Measurements from ENCODE around the gene CD58. TPM values are rescaled to one million over a fixed set of nuclear protein-coding genes. Genes with fewer than 3 reads are reported as not detected.
A peak's percentile ranks its signal among the peaks of the same experiment; 100 is the strongest.

Gene CD58
- total RNA-seq, 2 donors from 2014 or later: 30.0 to 34.1 TPM

DNA sequence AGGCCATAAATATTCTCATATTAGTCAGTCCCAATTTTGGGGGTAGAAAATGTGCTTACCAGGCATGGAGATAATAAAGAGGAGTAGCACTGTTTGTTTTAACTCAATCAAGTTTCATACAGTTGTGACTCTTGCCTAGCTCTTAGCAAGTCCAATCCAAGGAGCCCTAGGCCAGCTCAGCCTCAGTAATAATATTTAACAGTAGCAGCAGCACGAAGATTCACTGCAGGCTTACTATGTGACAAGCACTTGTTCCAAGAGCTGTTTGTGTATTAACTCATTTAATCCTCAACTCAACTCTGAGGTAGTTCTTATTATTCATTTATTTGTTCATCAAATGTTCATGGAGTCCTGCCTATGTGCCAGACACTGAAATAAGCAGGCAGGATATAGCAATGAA is 12.3 kb downstream of the CD58 start:
- ATAC-seq (no peak), DNase-seq (no peak)
- intact Hi-C loops (cut with DNase I, micrococcal nuclease): loop anchor here in 1 of 2 donors (5.0 kb wide), 1 partner anchor 51 kb away; no protein-coding TSS in a partner anchor

DNA sequence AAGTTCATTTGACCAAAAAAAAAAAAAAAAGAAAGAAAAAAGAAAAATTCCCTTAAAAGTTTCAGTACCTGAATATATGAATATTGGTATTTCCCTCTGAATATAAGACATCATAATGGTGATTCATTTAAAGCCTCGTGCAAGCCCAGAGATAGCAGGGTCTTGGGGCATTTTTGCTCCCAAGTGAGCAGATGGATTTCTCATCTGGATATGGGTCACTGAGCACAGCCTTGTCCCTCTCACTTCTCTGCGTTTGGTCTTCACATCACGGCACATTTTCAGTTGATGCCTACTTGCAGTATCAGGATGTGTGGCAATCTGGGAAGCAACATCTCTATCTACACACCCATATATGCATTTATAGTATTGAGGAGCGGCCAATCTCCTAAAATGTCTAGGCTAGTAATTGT is 12.7 kb downstream of the CD58 start:
- ATAC-seq: no peak
- intact Hi-C loops (cut with DNase I, micrococcal nuclease): loop anchor here in 1 of 2 donors (5.0 kb wide), 1 partner anchor 51 kb away; no protein-coding TSS in a partner anchor
- no peak for DNase-seq

DNA sequence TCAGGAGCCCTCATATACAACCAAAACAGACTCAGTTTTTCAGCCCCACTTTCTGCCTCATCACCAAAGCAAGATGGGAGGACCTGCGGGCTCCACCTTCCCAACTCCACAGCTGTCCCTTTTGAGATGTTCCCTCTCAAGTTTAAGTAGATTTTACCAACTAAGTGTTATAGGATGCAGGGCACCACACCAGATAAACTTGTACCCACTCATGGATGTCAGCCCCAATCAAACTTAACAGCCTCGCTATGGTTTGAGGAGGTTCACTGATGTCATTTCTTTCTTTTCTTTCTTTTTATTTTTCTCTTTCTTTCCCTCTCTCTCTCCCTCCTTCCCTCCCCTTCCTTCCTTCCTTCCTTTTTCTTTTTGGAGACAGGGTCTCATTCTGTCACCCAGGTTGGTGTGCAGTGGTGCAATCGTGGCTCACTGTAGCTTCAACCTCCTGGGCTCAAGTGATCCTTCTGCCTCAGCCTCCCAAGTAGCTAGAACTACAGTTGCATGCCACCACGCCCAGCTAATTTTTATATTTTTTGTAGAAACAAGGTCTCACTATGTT is 13.4 kb downstream of the CD58 start:
- intact Hi-C loops (cut with DNase I, micrococcal nuclease): loop anchor here in 1 of 2 donors (5.0 kb wide), 1 partner anchor 50 kb away; no protein-coding TSS in a partner anchor
- no peak for ATAC-seq
- no peak for DNase-seq

DNA sequence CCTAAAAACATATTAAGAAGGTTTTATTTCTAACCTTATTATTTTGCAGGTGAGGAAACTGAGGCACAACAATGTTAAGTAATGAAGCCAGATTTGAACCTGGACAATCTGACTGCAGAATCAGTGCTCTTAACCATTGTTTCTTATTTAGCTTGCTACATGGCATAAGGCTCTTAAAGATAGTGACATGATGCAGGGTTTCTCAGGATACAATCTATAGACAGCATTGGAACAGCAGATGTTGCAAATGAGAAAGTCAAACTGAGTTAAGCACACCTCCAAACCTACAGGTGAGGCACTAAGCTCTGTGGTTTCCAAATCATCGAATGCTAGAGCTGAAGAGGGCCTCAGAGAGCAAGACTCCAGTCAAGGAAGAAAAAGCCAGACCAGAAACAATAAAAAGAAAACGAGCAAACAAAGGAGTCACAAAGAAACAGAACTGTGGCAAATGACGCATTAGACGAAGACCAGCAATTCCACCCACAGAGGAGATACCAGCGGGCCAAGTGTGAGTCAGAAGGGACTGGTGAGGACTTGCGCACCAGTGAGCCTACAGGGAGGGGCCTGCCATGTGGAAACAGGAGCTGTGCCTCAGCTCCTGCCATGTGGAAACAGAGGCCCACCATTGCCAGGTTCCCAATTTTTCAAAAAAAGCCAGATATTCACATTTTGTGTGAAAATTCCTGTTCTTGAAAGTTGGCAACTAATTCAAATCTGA is 14.4 kb downstream of the CD58 start:
- DNase-seq: peak; percentile 66 to 90

DNA sequence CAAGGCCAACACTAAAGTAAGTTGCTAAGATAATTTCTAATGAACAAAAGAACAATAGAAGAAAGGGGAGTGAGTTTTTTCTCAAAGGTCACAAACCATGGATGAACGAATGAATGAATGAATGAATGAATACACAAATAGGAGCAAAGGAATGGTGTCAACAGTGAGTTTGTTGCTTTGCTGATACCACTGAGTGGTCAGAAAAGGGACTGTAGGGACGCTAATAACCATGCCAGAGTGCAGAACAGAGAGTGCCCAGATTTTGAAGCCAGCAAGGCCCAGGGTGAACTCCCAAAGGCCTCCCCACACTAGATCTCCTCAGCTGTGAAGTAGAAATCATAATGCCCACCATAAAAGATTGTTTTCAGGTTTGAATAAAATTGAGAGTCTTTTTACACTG is 15.9 kb downstream of the CD58 start:
- DNase-seq (no peak), ATAC-seq (no peak)
- intact Hi-C loops (cut with DNase I, micrococcal nuclease): loop anchor here in 1 of 2 donors (5.0 kb wide), 1 partner anchor 48 kb away; no protein-coding TSS in a partner anchor

More for the DNA sequence above, 14.4 kb downstream of the CD58 start:
- ATAC-seq: peak; percentile 95
- intact Hi-C loops (cut with DNase I, micrococcal nuclease): loop anchor here in 1 of 2 donors (5.0 kb wide), 1 partner anchor 49 kb away; no protein-coding TSS in a partner anchor

DNA sequence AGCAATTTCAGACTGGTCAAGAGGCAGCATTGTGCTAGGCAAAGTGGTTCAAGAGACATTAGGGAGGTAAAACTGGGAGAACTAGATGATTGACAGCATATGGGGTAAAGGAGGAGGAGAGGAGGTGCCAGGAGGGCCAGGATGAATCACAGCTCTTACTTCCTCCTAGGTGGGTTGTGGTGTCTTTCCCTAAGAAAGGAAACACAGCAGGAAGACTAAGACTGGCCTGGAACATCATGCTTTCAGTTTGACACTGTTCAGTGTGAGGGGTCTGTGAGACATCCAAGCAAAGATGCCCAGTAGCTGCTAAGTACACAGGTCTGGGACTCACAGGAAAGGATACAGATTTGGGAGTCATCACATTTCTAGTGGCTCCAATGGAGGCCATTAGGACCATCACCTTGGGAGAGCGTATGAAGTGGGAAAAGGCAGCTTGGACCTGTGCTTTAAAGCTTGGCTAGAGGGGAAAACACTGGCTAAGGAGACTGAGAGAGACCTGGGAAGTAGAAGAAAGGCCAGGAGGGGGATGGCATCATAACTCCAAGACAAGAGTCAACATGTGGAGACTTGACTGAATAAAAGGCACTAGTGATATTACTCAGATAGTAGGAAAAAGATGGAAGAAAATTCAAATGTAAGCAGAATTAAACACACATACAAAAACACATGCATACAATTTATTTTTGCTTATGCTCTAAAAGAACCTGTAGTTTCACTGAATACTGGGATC is 17.3 kb downstream of the CD58 start:
- DNase-seq (no peak), ATAC-seq (peak; percentile 28)
- intact Hi-C loops (cut with DNase I, micrococcal nuclease): no loop called here

DNA sequence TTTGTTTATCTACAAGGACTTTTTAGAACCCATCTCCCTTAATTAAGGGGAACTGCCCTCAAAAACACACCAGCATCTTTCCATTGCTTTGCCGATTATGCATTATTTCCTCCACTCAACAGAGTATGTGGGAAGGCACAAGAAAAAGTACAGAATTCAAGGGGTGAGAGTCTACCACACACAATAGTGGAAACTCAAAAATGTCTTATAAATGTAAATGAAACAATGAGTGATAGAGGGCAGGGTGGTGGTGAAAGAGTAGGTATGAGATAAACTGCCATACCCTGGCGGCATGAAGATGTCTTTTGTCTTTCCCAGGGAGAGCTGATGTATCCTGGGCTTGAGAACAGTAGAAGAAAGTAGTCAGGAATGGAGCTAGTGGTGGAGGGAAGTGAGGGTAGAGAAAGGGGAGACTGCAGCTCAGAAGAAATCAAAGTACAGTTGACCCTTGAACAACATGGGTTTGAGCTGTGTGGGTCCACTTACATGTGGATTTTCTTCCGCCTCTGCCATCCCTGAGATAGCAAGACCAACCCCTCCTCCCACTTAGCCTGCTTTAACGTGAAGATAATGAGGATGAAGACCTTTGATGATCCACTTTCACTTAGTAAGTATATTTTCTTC is 24.4 kb downstream of the CD58 start:
- intact Hi-C loops (cut with DNase I, micrococcal nuclease): no loop called here
- ATAC-seq: no peak
- no peak for DNase-seq

DNA sequence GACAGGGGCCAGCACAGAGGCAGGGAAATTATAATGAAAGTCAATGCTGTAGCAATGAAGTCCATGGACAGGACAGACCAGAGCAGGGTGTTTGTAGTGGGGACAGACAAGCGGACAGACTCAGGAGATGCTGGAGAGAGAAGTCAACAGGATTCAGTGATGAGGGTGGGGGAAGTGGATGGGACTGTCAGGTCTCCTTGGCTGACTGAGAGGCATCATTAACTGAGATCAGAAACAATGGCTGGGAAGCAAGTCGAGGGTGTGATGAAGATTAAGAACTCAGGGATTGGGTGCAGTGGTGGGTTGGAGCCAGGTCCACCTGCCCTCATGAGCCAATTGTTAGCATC is 25.5 kb downstream of the CD58 start:
- intact Hi-C loops (cut with DNase I, micrococcal nuclease): no loop called here
- DNase-seq (no peak), ATAC-seq (no peak)

DNA sequence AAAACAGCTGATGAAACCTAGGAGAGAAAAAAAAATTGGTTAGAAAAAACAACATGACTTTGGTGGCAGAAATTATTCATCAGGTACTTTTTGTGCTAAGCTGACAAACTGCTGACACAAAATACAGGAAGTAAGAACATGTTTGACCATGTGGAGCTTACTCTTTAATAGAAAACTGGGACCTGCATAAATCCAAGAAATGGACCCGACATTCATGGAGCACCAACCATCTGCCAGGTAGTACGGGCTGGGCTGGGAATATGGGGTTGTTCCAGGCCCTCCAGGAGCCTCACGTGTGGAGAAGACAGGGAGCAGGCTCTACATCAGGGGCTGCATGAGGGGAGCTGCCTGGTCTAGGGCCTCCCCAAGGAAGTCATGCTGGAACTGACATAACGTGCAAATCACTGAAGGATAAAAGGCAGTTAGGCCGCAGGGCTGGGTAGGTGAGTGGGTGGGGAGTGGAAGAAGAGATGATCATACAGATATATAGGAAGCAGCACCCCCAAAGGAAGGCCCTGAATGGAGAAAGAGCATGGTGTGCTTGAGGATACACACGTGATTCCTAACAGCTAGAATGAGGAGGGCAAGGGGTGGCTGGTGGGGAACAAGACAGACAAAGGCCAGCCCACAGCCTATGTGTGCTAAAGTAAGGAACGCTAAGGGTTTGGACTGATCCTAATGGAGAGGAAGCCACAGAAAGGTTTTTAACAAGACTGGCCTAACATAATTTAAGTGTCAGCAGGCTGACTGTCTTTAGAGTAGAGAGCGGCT is 26.1 kb downstream of the CD58 start:
- intact Hi-C loops (cut with DNase I, micrococcal nuclease): no loop called here
- ATAC-seq (no peak), DNase-seq (no peak)

DNA sequence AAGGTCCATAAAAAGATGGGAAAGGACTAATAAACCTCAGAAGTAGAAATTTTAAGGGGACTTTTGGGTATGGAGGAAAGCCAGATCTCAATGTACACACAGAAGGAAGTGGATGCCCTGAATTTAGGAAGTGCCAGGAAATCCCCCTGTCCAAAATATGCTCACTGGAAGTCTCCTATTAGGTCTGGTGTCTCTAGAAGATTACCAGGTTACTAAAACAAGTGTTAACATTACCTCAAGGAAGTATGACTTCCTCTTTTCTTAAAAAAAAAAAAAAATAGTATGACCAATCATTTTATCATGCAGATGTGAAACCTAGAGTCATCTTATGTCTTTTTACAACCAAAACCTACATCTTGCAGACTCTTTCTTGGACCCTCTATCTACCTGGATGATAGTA is 30.7 kb downstream of the CD58 start:
- intact Hi-C loops (cut with DNase I, micrococcal nuclease): no loop called here
- ATAC-seq (no peak), DNase-seq (no peak)

DNA sequence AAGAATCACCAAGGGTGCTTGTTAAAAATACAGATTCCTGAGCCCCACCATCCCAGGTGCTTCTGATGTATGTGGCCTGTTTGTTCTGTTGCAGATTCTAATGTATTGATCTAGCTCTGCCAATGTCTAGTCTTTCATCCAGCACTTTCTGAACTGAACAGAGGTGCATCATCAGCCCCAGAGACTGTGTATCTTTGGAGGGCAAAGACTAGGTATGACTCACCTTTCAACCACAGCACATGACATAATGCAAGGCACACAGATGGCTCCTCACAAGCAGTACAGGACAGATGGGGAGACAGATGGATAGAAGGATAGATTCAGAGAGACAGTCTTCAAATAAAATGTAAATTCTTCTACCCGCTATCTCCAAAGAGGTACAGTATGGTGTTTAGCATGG is 32.3 kb downstream of the CD58 start:
- intact Hi-C loops (cut with DNase I, micrococcal nuclease): no loop called here
- ATAC-seq: peak; percentile 89
- no peak for DNase-seq

DNA sequence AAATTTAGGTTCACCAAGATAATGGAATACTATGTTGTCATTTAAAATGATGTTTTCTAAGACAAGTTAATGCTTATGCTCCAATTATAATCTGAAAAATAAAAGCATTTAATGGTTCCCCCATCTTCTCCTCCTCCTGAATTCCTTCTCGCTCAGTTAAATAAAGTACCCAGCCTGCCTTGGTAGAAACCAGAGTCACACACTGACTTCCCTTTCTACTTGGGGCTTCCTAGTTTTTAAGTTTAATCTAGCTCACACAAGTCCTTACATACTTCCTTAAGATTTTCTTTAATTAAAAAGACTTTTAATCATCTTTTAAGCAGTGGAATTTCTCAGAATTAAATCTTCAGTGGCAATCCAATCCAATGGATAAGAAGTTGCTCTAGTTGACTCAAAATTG is 32.9 kb downstream of the CD58 start:
- DNase-seq (no peak), ATAC-seq (no peak)
- intact Hi-C loops (cut with DNase I, micrococcal nuclease): no loop called here

DNA sequence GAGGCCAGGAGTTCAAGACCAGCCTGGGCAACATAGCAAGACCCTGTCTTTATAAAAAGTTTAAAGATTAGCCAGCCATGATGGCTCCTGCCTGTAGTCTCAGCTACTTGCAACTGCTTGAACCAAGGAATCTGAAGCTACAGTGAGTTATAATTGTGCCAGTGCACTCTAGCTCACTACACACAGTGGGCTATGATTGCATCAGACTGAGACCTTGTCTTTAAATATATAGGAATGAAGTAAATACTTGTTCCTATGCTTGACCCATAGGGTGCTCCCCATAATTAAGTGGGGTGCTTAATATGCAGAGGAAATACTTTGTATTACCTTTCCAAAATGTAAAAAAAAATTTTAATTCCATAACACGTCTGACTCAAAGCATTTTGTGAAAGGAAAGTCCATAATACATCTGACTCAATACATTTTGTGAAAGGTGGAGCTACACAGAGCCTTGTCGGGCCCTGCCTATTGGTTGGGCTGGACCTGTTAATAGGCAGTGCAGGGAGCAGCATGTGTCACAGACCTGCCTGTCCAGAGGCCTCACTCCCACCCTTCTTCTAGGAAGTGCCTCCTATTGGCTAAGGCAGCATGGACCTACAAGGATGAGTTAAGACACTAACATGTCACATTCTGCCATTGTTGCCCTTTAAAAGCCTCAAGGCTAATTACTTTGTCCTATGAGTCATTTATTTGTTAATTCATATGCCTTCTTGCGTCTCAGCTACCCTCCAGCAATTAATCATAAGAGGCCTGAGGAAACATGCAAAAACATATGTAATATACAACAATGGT is 33.6 kb downstream of the CD58 start:
- ATAC-seq (peak; percentile 66), DNase-seq (no peak)
- intact Hi-C loops (cut with DNase I, micrococcal nuclease): no loop called here

DNA sequence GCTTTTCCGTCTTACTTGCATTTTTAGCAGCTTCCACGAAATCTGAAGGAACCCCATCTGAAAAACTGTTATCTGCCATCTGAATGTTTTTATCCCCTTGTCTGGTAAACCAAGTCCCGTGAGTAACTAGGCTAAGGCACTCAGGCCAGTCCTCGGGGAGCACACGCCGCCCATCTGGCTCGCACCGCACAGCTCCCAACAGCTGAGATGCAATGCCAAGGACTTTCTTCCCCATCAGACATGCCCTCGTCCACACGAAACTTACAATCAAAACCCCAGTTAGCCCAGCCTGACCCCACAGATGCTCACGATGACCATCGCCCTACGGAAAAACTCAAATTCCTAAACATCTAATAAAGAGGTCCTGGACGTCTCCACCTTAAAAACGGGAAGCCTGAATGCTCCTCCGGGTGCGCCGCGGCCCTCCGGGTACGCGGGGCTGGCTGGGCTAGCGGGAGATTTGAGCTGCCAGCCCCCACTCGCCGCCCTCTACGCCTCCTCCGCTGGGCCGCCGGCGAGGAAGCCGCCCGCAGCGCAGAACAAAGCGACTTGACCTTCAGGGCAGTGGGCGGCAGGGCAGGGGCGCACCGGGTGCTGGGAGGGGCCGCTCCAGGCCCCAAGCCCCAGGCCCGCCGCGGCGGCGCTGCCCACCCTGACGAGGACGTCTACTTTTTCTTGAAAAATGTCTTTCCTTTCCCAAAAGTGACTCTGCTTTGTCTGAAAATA is 36.6 kb downstream of the CD58 start:
- intact Hi-C loops (cut with DNase I, micrococcal nuclease): no loop called here
- ATAC-seq (no peak), DNase-seq (no peak)

DNA sequence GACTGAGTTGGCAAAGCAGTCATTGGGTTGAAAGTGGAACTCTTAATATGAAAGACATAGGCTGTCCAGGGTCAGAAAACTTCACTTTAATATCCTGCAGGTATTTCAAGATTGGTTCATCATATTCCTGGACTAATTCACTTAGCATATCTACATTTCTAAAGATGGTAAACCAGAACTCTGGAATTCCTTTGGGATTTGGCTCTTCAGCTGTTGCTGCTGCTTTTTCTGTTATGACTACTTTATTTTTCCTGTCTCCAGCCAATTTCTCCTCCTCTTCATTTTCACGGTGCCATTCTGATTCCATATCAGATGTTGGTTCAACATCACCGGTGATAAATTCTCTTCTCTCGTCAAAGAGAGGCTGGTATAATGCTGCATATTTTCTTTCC is 37.4 kb downstream of the CD58 start:
- intact Hi-C loops (cut with DNase I, micrococcal nuclease): no loop called here
- DNase-seq (no peak), ATAC-seq (no peak)

DNA sequence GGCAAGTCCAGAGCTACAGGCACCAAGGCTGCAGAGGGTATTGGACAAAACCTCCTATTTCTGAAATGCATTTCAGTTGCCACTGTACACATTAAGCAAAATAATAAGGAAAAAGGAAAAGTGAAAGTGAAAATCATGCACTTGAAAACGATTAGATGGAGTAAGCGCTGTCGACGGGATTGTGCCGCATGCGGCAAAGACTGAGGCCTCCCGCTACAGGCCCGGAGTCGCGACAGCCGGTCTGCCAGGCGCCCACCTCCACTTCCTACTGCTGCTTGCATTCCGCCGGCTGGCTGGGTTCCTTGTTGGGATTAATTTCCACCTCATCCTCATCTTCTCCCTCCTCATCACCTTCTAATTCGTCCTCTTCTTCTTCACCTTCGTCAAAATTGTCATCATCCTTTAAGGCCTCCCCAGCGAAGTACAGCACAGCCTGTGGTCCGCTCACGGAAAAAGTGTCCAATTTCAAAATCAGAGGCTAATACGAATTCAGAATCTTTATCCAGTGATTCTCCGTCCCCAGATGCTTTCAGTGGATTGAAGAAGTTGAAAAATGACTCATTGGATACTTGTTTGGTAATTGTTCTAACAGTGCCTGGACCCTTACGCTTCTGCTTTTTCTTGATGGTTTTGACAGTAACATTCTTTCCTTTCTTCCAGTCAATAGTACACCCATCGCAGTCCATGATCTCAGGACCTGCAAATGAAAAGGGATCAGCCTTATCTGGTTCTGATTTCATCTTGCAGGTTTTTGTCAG is 38.0 kb downstream of the CD58 start:
- intact Hi-C loops (cut with DNase I, micrococcal nuclease): no loop called here
- ATAC-seq: no peak
- DNase-seq: no peak

DNA sequence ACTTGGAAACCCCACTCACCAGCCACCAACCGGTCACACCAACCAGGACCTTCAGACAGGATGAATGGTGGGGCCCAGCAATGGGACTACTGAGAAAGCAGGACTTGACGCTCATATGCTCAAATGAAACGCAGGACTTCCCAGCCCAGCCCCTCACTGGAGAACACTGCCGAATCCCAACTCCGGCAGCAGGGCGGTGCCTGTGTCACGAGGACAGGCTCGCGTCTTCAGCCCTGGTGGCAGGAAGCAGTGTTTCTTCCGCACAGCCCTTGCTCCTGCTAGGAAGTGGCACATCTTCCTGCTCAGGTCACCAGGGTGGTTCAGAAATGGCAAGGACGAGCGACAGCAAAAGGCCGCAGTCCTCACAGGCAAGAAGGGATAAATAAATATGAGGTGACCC is 38.9 kb downstream of the CD58 start:
- DNase-seq (no peak), ATAC-seq (no peak)
- intact Hi-C loops (cut with DNase I, micrococcal nuclease): no loop called here

All from left colon (tissue), 2 donors.